OCI-LY1 (cell line): Measurements from ENCODE around the gene CAPN10.

ENCODE experiments used
- H2AFZ ChIP-seq: fragments of 200-600 bp; sonication (generic), shearing (Covaris generic); 2 replicates; pipeline ENCODE4 v1.6.0; 2014; ENCODE audit warnings: antibody characterized with exemption, mild to moderate bottlenecking, low read length
- H3F3A ChIP-seq: fragments of 200-600 bp; sonication (generic), shearing (Covaris generic); 2 replicates; pipeline ENCODE4 v1.6.0; 2014; ENCODE audit warnings: mild to moderate bottlenecking, antibody characterized with exemption, low read length, moderate library complexity; ENCODE audit not compliant: insufficient read depth
- H3K27ac ChIP-seq: fragments of 200-600 bp; sonication (generic); 2 replicates; pipeline ENCODE4 v1.5.1; 2014; ENCODE audit warnings: low read length, mixed run types, mild to moderate bottlenecking, low read depth; ENCODE audit not compliant: poor library complexity, severe bottlenecking
- H3K27me3 ChIP-seq: fragments of 200-600 bp; sonication (generic); 2 replicates; pipeline ENCODE4 v1.6.0; 2014; ENCODE audit warnings: antibody characterized with exemption, mild to moderate bottlenecking, low read length, moderate library complexity; ENCODE audit not compliant: insufficient read depth
- H3K36me3 ChIP-seq: fragments of 200-600 bp; sonication (generic); 2 replicates; pipeline ENCODE4 v1.6.1; 2014; ENCODE audit warnings: mild to moderate bottlenecking, antibody characterized with exemption, low read length, moderate library complexity, mixed read lengths; ENCODE audit not compliant: insufficient read depth
- H3K4me1 ChIP-seq: fragments of 200-600 bp; sonication (generic); 2 replicates; pipeline ENCODE4 v1.5.1; 2014; ENCODE audit warnings: mild to moderate bottlenecking, low read length, moderate library complexity; ENCODE audit not compliant: insufficient read depth, severe bottlenecking
- H3K4me2 ChIP-seq: fragments of 200-600 bp; sonication (generic), shearing (Covaris generic); 2 replicates; pipeline ENCODE4 v1.6.1; 2014; ENCODE audit warnings: low read length
- H3K4me3 ChIP-seq: fragments of 200-600 bp; sonication (generic); 2 replicates; pipeline ENCODE4 v1.5.1; 2014; ENCODE audit warnings: low read length, low read depth, mild to moderate bottlenecking, mixed read lengths; ENCODE audit not compliant: poor library complexity, severe bottlenecking
- H3K79me2 ChIP-seq: fragments of 200-600 bp; shearing (Covaris generic); 2 replicates; pipeline ENCODE4 v1.6.1; 2016; ENCODE audit warnings: mixed run types, low read length, mixed read lengths; ENCODE audit not compliant: insufficient read depth
- H3K9ac ChIP-seq: fragments of 200-600 bp; sonication (generic), shearing (Covaris generic); 2 replicates; pipeline ENCODE4 v1.6.1; 2014; ENCODE audit warnings: mild to moderate bottlenecking, low read length, mixed read lengths
- H3K9me2 ChIP-seq: fragments of 200-600 bp; sonication (generic), shearing (Covaris generic); 2 replicates; pipeline ENCODE4 v1.6.1; 2014; ENCODE audit warnings: low read depth, mild to moderate bottlenecking, low read length, mixed read lengths
- H3K9me3 ChIP-seq: fragments of 200-600 bp; shearing (Covaris generic); 2 replicates; pipeline ENCODE4 v1.6.1; 2014; ENCODE audit warnings: low read length, mixed read lengths
- H4K20me1 ChIP-seq: fragments of 200-600 bp; sonication (generic), shearing (Covaris generic); 2 replicates; pipeline ENCODE4 v1.6.0; 2016; ENCODE audit warnings: mild to moderate bottlenecking, low read length; ENCODE audit not compliant: insufficient read depth
- EZH2 ChIP-seq: fragments of 200-600 bp; sonication (generic), shearing (Covaris generic); IDR thresholded peaks from 2 replicates; pipeline ENCODE4 v1.8.0; 2017; ENCODE audit warnings: borderline replicate concordance, mixed run types, mild to moderate bottlenecking, antibody characterized with exemption, low read length, moderate library complexity, mixed read lengths
- TF ChIP-seq, protein P1 (sequence below): fragments of 200-600 bp; sonication (generic), shearing (Covaris generic); IDR thresholded peaks from 2 replicates; pipeline ENCODE4 v1.5.1; 2017; ENCODE audit warnings: mild to moderate bottlenecking, antibody characterized with exemption, low read length, moderate library complexity, mixed read lengths

Gene CAPN10

GRCh38 chr2:240635998-240636547 lies 49.5 kb downstream of the CAPN10 start:
- no peak overlapping the region for H3K27ac ChIP-seq
- no peaks in the 10 kb centered on the region for H3K9me3 ChIP-seq
- H3K27me3 ChIP-seq, result no peaks in the 10 kb centered on the region
- no peak overlapping the region for H3K4me2 ChIP-seq
- H3K9ac ChIP-seq, result no peak overlapping the region
- H3K4me1 ChIP-seq, result no peaks in the 10 kb centered on the region
- no peak overlapping the region for H2AFZ ChIP-seq
- no peak overlapping the region for H3K4me3 ChIP-seq
- no peaks in the 10 kb centered on the region for H3K9me2 ChIP-seq
- H3K36me3 ChIP-seq, result no peaks in the 10 kb centered on the region
- TF ChIP-seq, protein P1, sequence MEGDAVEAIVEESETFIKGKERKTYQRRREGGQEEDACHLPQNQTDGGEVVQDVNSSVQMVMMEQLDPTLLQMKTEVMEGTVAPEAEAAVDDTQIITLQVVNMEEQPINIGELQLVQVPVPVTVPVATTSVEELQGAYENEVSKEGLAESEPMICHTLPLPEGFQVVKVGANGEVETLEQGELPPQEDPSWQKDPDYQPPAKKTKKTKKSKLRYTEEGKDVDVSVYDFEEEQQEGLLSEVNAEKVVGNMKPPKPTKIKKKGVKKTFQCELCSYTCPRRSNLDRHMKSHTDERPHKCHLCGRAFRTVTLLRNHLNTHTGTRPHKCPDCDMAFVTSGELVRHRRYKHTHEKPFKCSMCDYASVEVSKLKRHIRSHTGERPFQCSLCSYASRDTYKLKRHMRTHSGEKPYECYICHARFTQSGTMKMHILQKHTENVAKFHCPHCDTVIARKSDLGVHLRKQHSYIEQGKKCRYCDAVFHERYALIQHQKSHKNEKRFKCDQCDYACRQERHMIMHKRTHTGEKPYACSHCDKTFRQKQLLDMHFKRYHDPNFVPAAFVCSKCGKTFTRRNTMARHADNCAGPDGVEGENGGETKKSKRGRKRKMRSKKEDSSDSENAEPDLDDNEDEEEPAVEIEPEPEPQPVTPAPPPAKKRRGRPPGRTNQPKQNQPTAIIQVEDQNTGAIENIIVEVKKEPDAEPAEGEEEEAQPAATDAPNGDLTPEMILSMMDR, result no peak
- no peak for TF ChIP-seq EZH2
- no peaks in the 10 kb centered on the region for H3K79me2 ChIP-seq
- no peaks in the 10 kb centered on the region for H4K20me1 ChIP-seq
- H3F3A ChIP-seq, result no peaks in the 10 kb centered on the region

GRCh38 chr2:240636563-240637115 lies 50.1 kb downstream of the CAPN10 start:
- Histone ChIP-seq H2AFZ (no peak overlapping the region), H3K9me2 (no peaks in the 10 kb centered on the region), H3K4me1 (no peaks in the 10 kb centered on the region), H3F3A (no peaks in the 10 kb centered on the region), H3K27ac (no peak overlapping the region), H3K27me3 (no peaks in the 10 kb centered on the region), H3K9ac (no peak overlapping the region), H3K79me2 (no peaks in the 10 kb centered on the region), H4K20me1 (no peaks in the 10 kb centered on the region), H3K9me3 (no peaks in the 10 kb centered on the region), H3K4me3 (no peak overlapping the region), H3K4me2 (no peak overlapping the region), H3K36me3 (no peaks in the 10 kb centered on the region)
- TF ChIP-seq, protein P1, result no peak
- no peak for TF ChIP-seq EZH2

DNA sequence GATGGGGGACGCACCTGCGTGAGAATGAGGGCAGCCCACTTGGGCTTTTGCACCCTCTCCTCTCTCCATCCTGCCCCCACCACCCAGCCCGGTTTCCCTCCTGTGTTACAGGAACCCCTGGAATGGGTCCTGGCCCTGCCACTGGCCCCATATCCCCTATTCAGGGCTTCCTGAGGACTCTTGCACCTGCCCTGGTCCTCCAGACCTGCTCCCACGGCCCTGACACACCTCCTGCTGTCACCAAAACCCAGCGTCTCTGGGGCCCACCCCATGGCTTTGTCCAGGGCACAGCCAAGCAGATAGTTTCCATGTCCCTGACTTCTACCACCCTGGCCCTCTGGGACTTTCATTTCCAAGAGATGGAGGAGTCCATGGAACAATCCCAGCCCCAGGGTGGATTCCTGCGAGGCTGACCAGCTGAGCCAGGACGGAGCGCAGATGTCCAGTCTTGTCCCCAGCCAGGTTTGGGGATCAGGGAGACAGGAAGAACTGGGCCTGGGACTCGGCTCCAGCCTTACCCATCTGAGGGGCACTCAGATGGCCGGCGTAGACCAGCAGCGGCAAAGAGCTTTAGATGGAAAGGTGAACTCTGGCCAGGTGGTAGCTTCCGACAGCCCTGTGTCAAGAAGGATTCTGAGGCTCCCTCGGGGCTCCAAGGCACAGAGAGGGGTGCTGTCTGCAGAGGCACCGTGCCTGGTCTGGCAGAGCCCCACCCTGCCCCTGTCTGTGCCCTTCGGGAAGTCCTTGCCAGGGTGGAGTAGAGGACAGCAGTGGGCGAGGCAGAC lies 50.8 kb downstream of the CAPN10 start:
- Histone ChIP-seq H3K4me2 (no peak overlapping the region), H3K9ac (no peak overlapping the region), H3F3A (no peaks in the 10 kb centered on the region), H2AFZ (no peak overlapping the region), H3K9me3 (no peaks in the 10 kb centered on the region), H3K4me3 (no peak overlapping the region), H3K27ac (no peak overlapping the region), H3K79me2 (no peaks in the 10 kb centered on the region), H4K20me1 (no peaks in the 10 kb centered on the region), H3K9me2 (no peaks in the 10 kb centered on the region), H3K4me1 (no peaks in the 10 kb centered on the region), H3K27me3 (no peaks in the 10 kb centered on the region), H3K36me3 (no peaks in the 10 kb centered on the region)
- TF ChIP-seq, protein P1, result no peak
- no peak for TF ChIP-seq EZH2
